Transverse colon (tissue), 4 donors: ENCODE measurements around the gene PRKCE. TPM values are rescaled to one million over a fixed set of nuclear protein-coding genes. Genes with fewer than 3 reads are reported as not detected.

Experiments used
- DNase-seq: peaks from one replicate; pipeline ENCODE4 v3.0.0-alpha.2; 2019
- H3K27ac ChIP-seq, 4 donors: fragments of 200-600 bp; sonication (generic); 2 replicates each; pipeline ENCODE4 v1.5.1; 2016 to 2018; ENCODE audit warnings: inconsistent platforms in 4 of 4
- H3K27me3 ChIP-seq: fragments of 200-600 bp; sonication (generic); 2 replicates; pipeline ENCODE4 v1.5.1; 2017; ENCODE audit warnings: inconsistent platforms
- H3K36me3 ChIP-seq, 4 donors: fragments of 200-600 bp; sonication (generic); 2 replicates each; pipeline ENCODE4 v1.5.1; 2017 to 2019; ENCODE audit warnings: inconsistent platforms in 4 of 4
- H3K4me1 ChIP-seq, 4 donors: fragments of 200-600 bp; sonication (generic); 2 replicates each; pipeline ENCODE4 v1.5.1; 2017 to 2020; ENCODE audit warnings: inconsistent platforms in 4 of 4
- H3K4me3 ChIP-seq, 4 donors: fragments of 200-600 bp; sonication (generic); 1 replicate in 1 of 4; 2 replicates in 3 of 4; pipeline versions ENCODE4 v1.5.1 to v1.6.1; 2017 to 2019; ENCODE audit warnings: inconsistent platforms in 4 of 4
- H3K9me3 ChIP-seq, 2 donors: fragments of 200-600 bp; sonication (generic); 2 replicates each; pipeline ENCODE4 v1.5.1; 2017 to 2019; ENCODE audit warnings: inconsistent platforms in 2 of 2
- EP300 ChIP-seq: sonication (generic); formaldehyde crosslinking; IDR thresholded peaks from one replicate; pipeline ENCODE4 v1.6.1; 2017; ENCODE audit warnings: antibody characterized with exemption, low read depth
- POLR2A ChIP-seq: fragments of 450-650 bp; IDR thresholded peaks from one replicate; pipeline ENCODE4 v1.6.1; 2016; ENCODE audit warnings: antibody characterized with exemption, mild to moderate bottlenecking, moderate library complexity
- POLR2AphosphoS5 ChIP-seq, 3 donors: sonication (generic); formaldehyde crosslinking; IDR thresholded peaks; one replicate each; pipeline ENCODE4 v1.6.1; 2016; ENCODE audit warnings: antibody characterized with exemption in 3 of 3
- WGBS, 2 donors: methylation state at CpG; one replicate each; pipeline ENCODE4 v1.1.5; 2018; ENCODE audit warnings: low coverage in 1 of 2; 5-methylcytosine and 5-hydroxymethylcytosine counted together
- in situ Hi-C, 4 donors: fragments of 200-750 bp; cut with MboI; loops; one replicate each; pipeline versions ENCODE4 v1.15.0 to v1.15.1; 2017; ENCODE audit warnings: low sequenced_read_pairs in 3 of 4, low pct_ligation_motif_present in 1 of 4, low pct_unique_long_range_greater_than_20kb in 1 of 4
- intact Hi-C: fragments of 100-400 bp; cut with DNase I; formaldehyde crosslinking; loops from one replicate; pipeline ENCODE4 v1.15.1; 2023; ENCODE audit warnings: low total_unique reads
- total RNA-seq, 4 donors: library from RNA; depleted of rRNA; stranded (reverse); fragments of >200 nt; gene quantifications; one replicate each; pipeline ENCODE4 v1.1.0, GENCODE V29; 2016
- TF ChIP-seq, protein P1 (sequence below), 5 experiments: fragments of 200-600 bp in 3 of 5; fragments of 450-650 bp in 2 of 5; sonication (generic) in 3 of 5; IDR thresholded peaks; 1 replicate in 2 of 5; 2 replicates in 3 of 5; pipeline ENCODE4 v1.5.1; 2016 to 2017; ENCODE audit warnings: antibody characterized with exemption in 5 of 5, inconsistent platforms in 3 of 5, mild to moderate bottlenecking in 2 of 5, moderate library complexity in 1 of 5

PRKCE gene
- total RNA-seq, 4 donors from 2014 or later, result 8.6 to 20.6 (median 11.3) TPM

DNA sequence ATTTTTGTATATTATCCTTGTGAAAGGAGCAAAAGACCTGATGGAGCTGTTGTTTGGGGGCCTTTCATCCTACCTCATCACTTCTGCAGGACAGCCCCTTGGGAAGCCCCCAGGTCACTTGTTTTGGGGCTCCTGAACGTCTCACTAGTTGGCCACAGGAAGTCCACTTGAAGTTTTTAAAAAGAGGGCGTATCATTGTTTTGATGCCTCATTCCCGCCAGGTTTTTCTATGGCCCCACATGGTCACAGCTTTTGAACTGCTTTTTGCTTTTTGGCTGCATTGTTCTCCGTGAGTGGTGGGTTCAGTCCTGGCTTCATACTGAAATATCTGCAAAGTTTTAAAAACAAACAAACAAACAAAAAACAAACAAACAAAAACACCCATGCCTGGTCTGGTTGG, 216.3 kb downstream of the PRKCE start:
- no peaks in the 10 kb centered on the region for H3K36me3 ChIP-seq
- 75 to 100% methylated on average over 3 to 4 of the region's 4 CpGs for WGBS, 2 donors
- no peaks in the 10 kb centered on the region for H3K4me1 ChIP-seq
- no peak for DNase-seq
- in situ Hi-C loops (no loop called here), intact Hi-C loops (no loop called here)
- no peak overlapping the region for H3K27ac ChIP-seq
- no peak for TF ChIP-seq EP300
- no peak for TF ChIP-seq POLR2A
- TF ChIP-seq, protein P1, sequence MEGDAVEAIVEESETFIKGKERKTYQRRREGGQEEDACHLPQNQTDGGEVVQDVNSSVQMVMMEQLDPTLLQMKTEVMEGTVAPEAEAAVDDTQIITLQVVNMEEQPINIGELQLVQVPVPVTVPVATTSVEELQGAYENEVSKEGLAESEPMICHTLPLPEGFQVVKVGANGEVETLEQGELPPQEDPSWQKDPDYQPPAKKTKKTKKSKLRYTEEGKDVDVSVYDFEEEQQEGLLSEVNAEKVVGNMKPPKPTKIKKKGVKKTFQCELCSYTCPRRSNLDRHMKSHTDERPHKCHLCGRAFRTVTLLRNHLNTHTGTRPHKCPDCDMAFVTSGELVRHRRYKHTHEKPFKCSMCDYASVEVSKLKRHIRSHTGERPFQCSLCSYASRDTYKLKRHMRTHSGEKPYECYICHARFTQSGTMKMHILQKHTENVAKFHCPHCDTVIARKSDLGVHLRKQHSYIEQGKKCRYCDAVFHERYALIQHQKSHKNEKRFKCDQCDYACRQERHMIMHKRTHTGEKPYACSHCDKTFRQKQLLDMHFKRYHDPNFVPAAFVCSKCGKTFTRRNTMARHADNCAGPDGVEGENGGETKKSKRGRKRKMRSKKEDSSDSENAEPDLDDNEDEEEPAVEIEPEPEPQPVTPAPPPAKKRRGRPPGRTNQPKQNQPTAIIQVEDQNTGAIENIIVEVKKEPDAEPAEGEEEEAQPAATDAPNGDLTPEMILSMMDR (IDR thresholded peaks at IDR 0.05), result no peak
- TF ChIP-seq POLR2AphosphoS5 (IDR thresholded peaks at IDR 0.05), result no peak
- H3K4me3 ChIP-seq, result no peak overlapping the region
- no peaks in the 10 kb centered on the region for H3K9me3 ChIP-seq
- no peaks in the 10 kb centered on the region for H3K27me3 ChIP-seq

GRCh38 chr2:45869165-45869501, 217.7 kb downstream of the PRKCE start:
- H3K27me3 ChIP-seq, result no peaks in the 10 kb centered on the region
- no peak for TF ChIP-seq POLR2AphosphoS5 (IDR thresholded peaks at IDR 0.05)
- H3K4me1 ChIP-seq, result peaks cover 0 to 8% (median 4%) of the 10 kb centered on the region in 4 donors
- H3K4me3 ChIP-seq, result no peak overlapping the region
- no peak overlapping the region for H3K27ac ChIP-seq
- H3K36me3 ChIP-seq, result no peaks in the 10 kb centered on the region
- H3K9me3 ChIP-seq, result no peaks in the 10 kb centered on the region
- intact Hi-C loops (no loop called here), in situ Hi-C loops (no loop called here)
- WGBS, 2 donors, result 83 to 91% methylated on average over 4 of the region's 4 CpGs
- DNase-seq, result no peak

DNA sequence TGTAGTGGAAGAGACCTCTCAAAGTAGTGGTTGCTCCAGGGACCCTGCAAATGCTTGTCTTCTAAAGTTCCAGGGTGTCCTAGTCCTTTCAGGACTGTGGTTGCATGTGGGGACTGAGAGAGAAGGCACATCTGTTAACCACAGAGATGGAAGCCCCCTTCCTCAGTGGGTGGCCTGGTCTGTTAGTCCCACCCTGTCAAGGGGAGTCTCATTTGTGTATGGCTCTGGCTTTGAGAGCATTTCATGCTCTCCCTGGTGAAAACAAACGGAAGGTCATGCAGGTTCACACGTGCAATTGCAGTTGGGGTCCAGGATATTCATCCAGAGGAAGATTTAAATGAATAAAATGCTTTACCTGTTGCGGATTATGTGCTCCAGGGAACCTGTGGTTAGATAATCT, 219.6 kb downstream of the PRKCE start:
- Histone ChIP-seq H3K9me3 (peaks cover 0 to 1% of the 10 kb centered on the region in 2 donors), H3K27me3 (no peaks in the 10 kb centered on the region), H3K27ac (no peak overlapping the region), H3K4me1 (peaks cover 0 to 12% (median 7%) of the 10 kb centered on the region in 4 donors), H3K4me3 (no peak overlapping the region), H3K36me3 (no peaks in the 10 kb centered on the region)
- WGBS, 2 donors, result 82 to 88% methylated on average over 2 to 3 of the region's 3 CpGs
- TF ChIP-seq, protein P1 (IDR thresholded peaks at IDR 0.05), result no peak
- TF ChIP-seq POLR2AphosphoS5 (IDR thresholded peaks at IDR 0.05), result no peak
- TF ChIP-seq EP300, result no peak
- no peak for TF ChIP-seq POLR2A
- in situ Hi-C loops (no loop called here), intact Hi-C loops (no loop called here)
- DNase-seq, result no peak

DNA sequence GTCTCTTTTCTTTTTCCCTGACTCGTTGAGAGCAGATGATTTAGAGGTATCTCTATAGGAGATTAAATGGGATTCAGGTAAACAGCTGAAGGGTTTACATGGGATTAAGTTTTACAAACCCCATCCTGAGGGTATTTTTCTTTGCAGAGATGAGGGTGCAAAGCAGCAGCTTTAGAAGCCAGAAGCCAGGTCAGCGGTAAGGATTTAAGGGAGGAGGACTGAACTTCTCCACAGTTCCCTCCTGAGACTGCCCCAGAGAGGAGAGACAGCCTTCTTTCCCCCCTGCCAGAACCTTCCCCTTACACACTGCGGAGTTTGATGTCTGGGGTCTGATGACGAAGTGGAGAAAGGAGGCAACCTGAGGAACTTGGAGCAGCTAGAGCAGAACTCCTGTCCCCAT, 220.1 kb downstream of the PRKCE start:
- H3K27me3 ChIP-seq, result no peaks in the 10 kb centered on the region
- H3K36me3 ChIP-seq, result peaks cover 0 to 4% (median 0%) of the 10 kb centered on the region in 4 donors
- H3K4me3 ChIP-seq, result no peak overlapping the region
- no peak for DNase-seq
- H3K27ac ChIP-seq, result no peak overlapping the region
- peaks cover 4 to 7% of the 10 kb centered on the region in 2 donors for H3K9me3 ChIP-seq
- in situ Hi-C loops, result no loop called here
- TF ChIP-seq, protein P1 (IDR thresholded peaks at IDR 0.05), result no peak
- no peak for TF ChIP-seq EP300
- TF ChIP-seq POLR2A, result no peak
- TF ChIP-seq POLR2AphosphoS5 (IDR thresholded peaks at IDR 0.05), result no peak
- peaks cover 0 to 12% (median 7%) of the 10 kb centered on the region in 4 donors for H3K4me1 ChIP-seq
- intact Hi-C loops, result no loop called here
- 50 to 84% methylated on average over 1 to 4 of the region's 4 CpGs for WGBS, 2 donors

DNA sequence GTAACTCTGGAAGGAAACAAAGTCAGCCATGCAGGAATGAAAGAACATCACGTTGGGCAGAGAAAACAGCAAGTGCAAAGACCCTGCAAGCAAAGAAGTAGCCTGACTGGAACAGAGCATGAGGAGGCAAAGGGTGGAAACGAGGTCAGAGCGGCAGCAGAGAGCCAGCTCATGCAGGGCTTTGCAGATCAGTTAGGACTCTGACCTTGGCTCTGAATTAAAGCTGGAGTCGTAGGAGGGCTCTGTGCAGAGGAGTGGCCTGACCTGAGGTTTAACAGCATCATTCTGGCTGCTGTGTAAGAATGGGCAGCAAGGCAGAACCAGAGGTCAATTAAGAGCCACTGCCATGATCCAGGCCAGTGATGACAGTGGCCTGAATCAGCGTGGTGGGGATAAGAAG, 220.7 kb downstream of the PRKCE start:
- WGBS, 2 donors, result 81 to 91% methylated on average over 3 to 5 of the region's 5 CpGs
- H3K9me3 ChIP-seq, result peaks cover 5 to 8% of the 10 kb centered on the region in 2 donors
- H3K36me3 ChIP-seq, result peaks cover 0 to 5% (median 0%) of the 10 kb centered on the region in 4 donors
- in situ Hi-C loops, result no loop called here
- H3K4me1 ChIP-seq, result peaks cover 0 to 12% (median 7%) of the 10 kb centered on the region in 4 donors
- no peak overlapping the region for H3K4me3 ChIP-seq
- H3K27ac ChIP-seq, result no peak overlapping the region
- TF ChIP-seq, protein P1 (IDR thresholded peaks at IDR 0.05), result no peak
- TF ChIP-seq POLR2AphosphoS5 (IDR thresholded peaks at IDR 0.05) (no peak), POLR2A (no peak), EP300 (no peak)
- no peak for DNase-seq
- H3K27me3 ChIP-seq, result no peaks in the 10 kb centered on the region
- intact Hi-C loops, result no loop called here
